Ishikawa (cell line): ENCODE results near the gene MYLK4.

ENCODE experiments used
- CEBPB ChIP-seq: IDR thresholded peaks from 2 replicates; pipeline ENCODE4 v1.6.1; 2012
- CREB1 ChIP-seq: IDR thresholded peaks from 2 replicates; pipeline ENCODE4 v1.6.1; 2012; ENCODE audit warnings: low read depth
- EGR1 ChIP-seq: IDR thresholded peaks from 2 replicates; pipeline ENCODE4 v1.6.1; 2012
- FOXM1 ChIP-seq: IDR thresholded peaks from 2 replicates; pipeline ENCODE4 v1.6.1; 2012; ENCODE audit warnings: low read depth, borderline replicate concordance
- NFIC ChIP-seq: IDR thresholded peaks from 2 replicates; pipeline ENCODE4 v1.6.1; 2012
- TEAD4 ChIP-seq: IDR thresholded peaks from 2 replicates; pipeline ENCODE4 v1.6.1; 2012
- USF1 ChIP-seq: IDR thresholded peaks from 2 replicates; pipeline ENCODE4 v1.6.1; 2012
- ZBTB7A ChIP-seq: IDR thresholded peaks from 2 replicates; pipeline ENCODE4 v1.6.1; 2012; ENCODE audit warnings: low read depth
- TF ChIP-seq, protein P1 (sequence below): IDR thresholded peaks from 2 replicates; pipeline ENCODE4 v1.6.1; 2012
- TF ChIP-seq, protein P2 (sequence below): IDR thresholded peaks from 2 replicates; pipeline ENCODE4 v1.6.1; 2012; ENCODE audit warnings: low read depth, mild to moderate bottlenecking

DNA sequence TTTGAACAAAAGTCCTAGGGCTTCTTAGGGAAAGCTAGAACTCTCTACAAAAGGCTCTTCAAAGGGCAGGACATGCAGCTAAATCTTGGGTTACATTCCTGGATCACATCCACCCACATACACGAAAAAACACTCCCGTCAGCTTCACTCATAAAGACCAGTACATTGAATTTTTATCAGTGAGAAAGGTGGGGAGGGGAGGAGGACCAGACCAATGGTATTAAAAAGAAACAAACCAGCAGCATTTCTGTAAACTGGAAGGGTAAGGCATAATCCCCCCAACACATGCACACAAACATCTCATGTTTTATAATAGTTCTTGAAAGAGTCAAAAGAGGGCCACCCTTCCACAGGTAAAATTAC, 31.6 kb downstream of the MYLK4 start:
- TF ChIP-seq FOXM1 (no peak), ZBTB7A (no peak), NFIC (no peak), EGR1 (no peak), USF1 (no peak), CEBPB (no peak), CREB1 (no peak), TEAD4 (no peak)
- TF ChIP-seq, protein P1, sequence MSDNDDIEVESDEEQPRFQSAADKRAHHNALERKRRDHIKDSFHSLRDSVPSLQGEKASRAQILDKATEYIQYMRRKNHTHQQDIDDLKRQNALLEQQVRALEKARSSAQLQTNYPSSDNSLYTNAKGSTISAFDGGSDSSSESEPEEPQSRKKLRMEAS = no peak
- TF ChIP-seq, protein P2, sequence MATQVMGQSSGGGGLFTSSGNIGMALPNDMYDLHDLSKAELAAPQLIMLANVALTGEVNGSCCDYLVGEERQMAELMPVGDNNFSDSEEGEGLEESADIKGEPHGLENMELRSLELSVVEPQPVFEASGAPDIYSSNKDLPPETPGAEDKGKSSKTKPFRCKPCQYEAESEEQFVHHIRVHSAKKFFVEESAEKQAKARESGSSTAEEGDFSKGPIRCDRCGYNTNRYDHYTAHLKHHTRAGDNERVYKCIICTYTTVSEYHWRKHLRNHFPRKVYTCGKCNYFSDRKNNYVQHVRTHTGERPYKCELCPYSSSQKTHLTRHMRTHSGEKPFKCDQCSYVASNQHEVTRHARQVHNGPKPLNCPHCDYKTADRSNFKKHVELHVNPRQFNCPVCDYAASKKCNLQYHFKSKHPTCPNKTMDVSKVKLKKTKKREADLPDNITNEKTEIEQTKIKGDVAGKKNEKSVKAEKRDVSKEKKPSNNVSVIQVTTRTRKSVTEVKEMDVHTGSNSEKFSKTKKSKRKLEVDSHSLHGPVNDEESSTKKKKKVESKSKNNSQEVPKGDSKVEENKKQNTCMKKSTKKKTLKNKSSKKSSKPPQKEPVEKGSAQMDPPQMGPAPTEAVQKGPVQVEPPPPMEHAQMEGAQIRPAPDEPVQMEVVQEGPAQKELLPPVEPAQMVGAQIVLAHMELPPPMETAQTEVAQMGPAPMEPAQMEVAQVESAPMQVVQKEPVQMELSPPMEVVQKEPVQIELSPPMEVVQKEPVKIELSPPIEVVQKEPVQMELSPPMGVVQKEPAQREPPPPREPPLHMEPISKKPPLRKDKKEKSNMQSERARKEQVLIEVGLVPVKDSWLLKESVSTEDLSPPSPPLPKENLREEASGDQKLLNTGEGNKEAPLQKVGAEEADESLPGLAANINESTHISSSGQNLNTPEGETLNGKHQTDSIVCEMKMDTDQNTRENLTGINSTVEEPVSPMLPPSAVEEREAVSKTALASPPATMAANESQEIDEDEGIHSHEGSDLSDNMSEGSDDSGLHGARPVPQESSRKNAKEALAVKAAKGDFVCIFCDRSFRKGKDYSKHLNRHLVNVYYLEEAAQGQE = no peak
